Measurements from ENCODE around the gene LRRC23.

DNA sequence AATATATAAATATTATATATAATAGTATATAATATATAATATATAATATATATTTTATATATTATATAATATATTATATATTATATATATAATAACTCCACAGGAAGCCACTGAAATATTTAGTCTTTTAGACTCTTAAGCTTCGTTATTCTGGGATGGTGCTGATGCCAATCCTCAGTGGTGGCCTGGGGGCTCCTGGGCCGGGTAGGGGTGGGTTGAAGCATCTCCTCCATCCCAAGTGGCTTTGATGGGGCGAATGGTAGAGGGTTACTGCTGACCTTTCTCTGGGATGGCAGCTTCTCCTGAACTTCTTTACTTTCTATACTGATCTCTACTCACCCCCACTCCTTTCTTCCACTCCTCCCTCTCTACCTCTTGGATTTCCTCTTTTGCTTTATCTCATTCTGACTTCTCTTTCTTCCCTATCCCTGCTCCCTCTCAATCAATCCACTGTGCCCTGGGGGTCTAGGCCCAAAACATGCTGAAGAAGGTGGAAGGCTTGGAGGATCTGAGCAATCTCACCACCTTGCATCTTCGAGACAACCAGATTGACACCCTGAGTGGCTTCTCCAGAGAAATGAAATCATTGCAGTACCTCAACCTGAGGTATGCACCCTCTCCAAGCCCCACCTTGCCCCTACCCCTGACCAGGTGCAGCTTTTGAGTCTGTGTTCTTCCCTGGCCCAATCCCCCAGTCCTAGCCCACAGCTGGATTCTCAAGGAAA is 5.0 kb downstream of the LRRC23 start:
- TF ChIP-seq, protein P1, sequence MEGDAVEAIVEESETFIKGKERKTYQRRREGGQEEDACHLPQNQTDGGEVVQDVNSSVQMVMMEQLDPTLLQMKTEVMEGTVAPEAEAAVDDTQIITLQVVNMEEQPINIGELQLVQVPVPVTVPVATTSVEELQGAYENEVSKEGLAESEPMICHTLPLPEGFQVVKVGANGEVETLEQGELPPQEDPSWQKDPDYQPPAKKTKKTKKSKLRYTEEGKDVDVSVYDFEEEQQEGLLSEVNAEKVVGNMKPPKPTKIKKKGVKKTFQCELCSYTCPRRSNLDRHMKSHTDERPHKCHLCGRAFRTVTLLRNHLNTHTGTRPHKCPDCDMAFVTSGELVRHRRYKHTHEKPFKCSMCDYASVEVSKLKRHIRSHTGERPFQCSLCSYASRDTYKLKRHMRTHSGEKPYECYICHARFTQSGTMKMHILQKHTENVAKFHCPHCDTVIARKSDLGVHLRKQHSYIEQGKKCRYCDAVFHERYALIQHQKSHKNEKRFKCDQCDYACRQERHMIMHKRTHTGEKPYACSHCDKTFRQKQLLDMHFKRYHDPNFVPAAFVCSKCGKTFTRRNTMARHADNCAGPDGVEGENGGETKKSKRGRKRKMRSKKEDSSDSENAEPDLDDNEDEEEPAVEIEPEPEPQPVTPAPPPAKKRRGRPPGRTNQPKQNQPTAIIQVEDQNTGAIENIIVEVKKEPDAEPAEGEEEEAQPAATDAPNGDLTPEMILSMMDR (IDR thresholded peaks at IDR 0.05; ENCODE audit: insufficient read depth, low read length) = no peak
- TF ChIP-seq POLR2AphosphoS5 (IDR thresholded peaks at IDR 0.05; ENCODE audit: low read depth) = no peak
